MG63 (cell line): ENCODE measurements around the gene TIGAR. TPM values are rescaled to one million over a fixed set of nuclear protein-coding genes. Genes with fewer than 3 reads are reported as not detected.

ENCODE experiments used
- DNase-seq: peaks from one replicate; pipeline ENCODE4 v3.0.0-alpha.2; 2020
- H3K27me3 ChIP-seq: fragments of 250-450 bp; sonication (Bioruptor Pico); 2 replicates; pipeline ENCODE4 v1.5.1; 2020; ENCODE audit warnings: mild to moderate bottlenecking, moderate library complexity
- H3K36me3 ChIP-seq: fragments of 250-450 bp; sonication (Bioruptor Pico); 2 replicates; pipeline ENCODE4 v1.5.1; 2020; ENCODE audit warnings: mild to moderate bottlenecking, moderate library complexity
- H3K4me3 ChIP-seq: fragments of 250-450 bp; sonication (Bioruptor Pico); 2 replicates; pipeline ENCODE4 v1.5.1; 2020; ENCODE audit warnings: mild to moderate bottlenecking, moderate library complexity
- H3K9me3 ChIP-seq: fragments of 250-450 bp; sonication (Bioruptor Pico); 2 replicates; pipeline ENCODE4 v1.5.1; 2020; ENCODE audit warnings: mild to moderate bottlenecking, moderate library complexity
- total RNA-seq: library from RNA; depleted of rRNA; stranded (reverse); fragments of >200 nt; shearing (Covaris generic); gene quantifications from 2 replicates; pipeline ENCODE4 v1.2.3, GENCODE V29; 2014; ENCODE audit warnings: low replicate concordance

Gene TIGAR
- total RNA-seq, 1 experiment from 2014 or later, result 9.9 TPM

- Histone ChIP-seq H3K4me3 (no peak overlapping the region), H3K36me3 (no peaks in the 10 kb centered on the region), H3K27me3 (peaks cover 13% of the 10 kb centered on the region), H3K9me3 (no peaks in the 10 kb centered on the region)
- no peak for DNase-seq
These were observed 40.5 kb upstream of the TIGAR start for GRCh38 chr12:4280351-4281163.

- Histone ChIP-seq H3K4me3 (no peak overlapping the region), H3K36me3 (no peaks in the 10 kb centered on the region), H3K27me3 (peaks cover 6% of the 10 kb centered on the region), H3K9me3 (no peaks in the 10 kb centered on the region)
- no peak for DNase-seq
These were observed 39.8 kb upstream of the TIGAR start for GRCh38 chr12:4281173-4281654.

GRCh38 chr12:4282103-4282891 lies 38.7 kb upstream of the TIGAR start:
- Histone ChIP-seq H3K27me3 (no peaks in the 10 kb centered on the region), H3K4me3 (no peak overlapping the region), H3K36me3 (no peaks in the 10 kb centered on the region), H3K9me3 (no peaks in the 10 kb centered on the region)
- no peak for DNase-seq

- Histone ChIP-seq H3K27me3 (no peaks in the 10 kb centered on the region), H3K4me3 (no peak overlapping the region), H3K36me3 (no peaks in the 10 kb centered on the region), H3K9me3 (no peaks in the 10 kb centered on the region)
- no peak for DNase-seq
These were observed 38.0 kb upstream of the TIGAR start for GRCh38 chr12:4282892-4283511.

- Histone ChIP-seq H3K27me3 (no peaks in the 10 kb centered on the region), H3K36me3 (no peaks in the 10 kb centered on the region), H3K4me3 (no peak overlapping the region), H3K9me3 (no peaks in the 10 kb centered on the region)
- DNase-seq, result no peak
These were observed 37.3 kb upstream of the TIGAR start for GRCh38 chr12:4283512-4284255.

- Histone ChIP-seq H3K4me3 (no peak overlapping the region), H3K27me3 (no peaks in the 10 kb centered on the region), H3K36me3 (no peaks in the 10 kb centered on the region), H3K9me3 (no peaks in the 10 kb centered on the region)
- no peak for DNase-seq
These were observed 36.7 kb upstream of the TIGAR start for GRCh38 chr12:4284306-4284705.

- H3K27me3 ChIP-seq, result no peaks in the 10 kb centered on the region
- H3K36me3 ChIP-seq, result no peaks in the 10 kb centered on the region
- no peak overlapping the region for H3K4me3 ChIP-seq
- H3K9me3 ChIP-seq, result no peaks in the 10 kb centered on the region
- no peak for DNase-seq
These were observed 35.9 kb upstream of the TIGAR start for GRCh38 chr12:4285070-4285469.

GRCh38 chr12:4286228-4286627 lies 34.8 kb upstream of the TIGAR start:
- Histone ChIP-seq H3K4me3 (no peak overlapping the region), H3K36me3 (no peaks in the 10 kb centered on the region), H3K9me3 (no peaks in the 10 kb centered on the region), H3K27me3 (no peaks in the 10 kb centered on the region)
- no peak for DNase-seq

- H3K36me3 ChIP-seq, result no peaks in the 10 kb centered on the region
- no peak for DNase-seq
- no peak overlapping the region for H3K4me3 ChIP-seq
- no peaks in the 10 kb centered on the region for H3K9me3 ChIP-seq
- no peaks in the 10 kb centered on the region for H3K27me3 ChIP-seq
These were observed 34.2 kb upstream of the TIGAR start for GRCh38 chr12:4286771-4287317.

- Histone ChIP-seq H3K9me3 (no peaks in the 10 kb centered on the region), H3K4me3 (no peak overlapping the region), H3K36me3 (no peaks in the 10 kb centered on the region), H3K27me3 (no peaks in the 10 kb centered on the region)
- no peak for DNase-seq
These were observed 33.4 kb upstream of the TIGAR start for GRCh38 chr12:4287325-4288211.

- Histone ChIP-seq H3K36me3 (no peaks in the 10 kb centered on the region), H3K27me3 (no peaks in the 10 kb centered on the region), H3K9me3 (no peaks in the 10 kb centered on the region), H3K4me3 (no peak overlapping the region)
- no peak for DNase-seq
These were observed 32.5 kb upstream of the TIGAR start for GRCh38 chr12:4288296-4289131.

GRCh38 chr12:4289231-4289878 lies 31.7 kb upstream of the TIGAR start:
- H3K27me3 ChIP-seq, result no peaks in the 10 kb centered on the region
- DNase-seq, result no peak
- H3K36me3 ChIP-seq, result no peaks in the 10 kb centered on the region
- no peak overlapping the region for H3K4me3 ChIP-seq
- no peaks in the 10 kb centered on the region for H3K9me3 ChIP-seq

- no peaks in the 10 kb centered on the region for H3K9me3 ChIP-seq
- H3K4me3 ChIP-seq, result no peak overlapping the region
- DNase-seq, result no peak
- no peaks in the 10 kb centered on the region for H3K36me3 ChIP-seq
- no peaks in the 10 kb centered on the region for H3K27me3 ChIP-seq
These were observed 30.8 kb upstream of the TIGAR start for GRCh38 chr12:4289998-4290790.
